OCI-LY3 (cell line): ENCODE data around the gene WTIP.
"Not testable (repeated sequence)": the region's sequence is repeated elsewhere in the genome, so short reads cannot be mapped to it uniquely, and the experiment has no call there.

Experiments
- H2AFZ ChIP-seq: fragments of 200-600, 300-600 bp; shearing (Covaris generic); 2 replicates; pipeline ENCODE4 v1.6.0; 2014; ENCODE audit warnings: antibody characterized with exemption, low read depth, low read length
- H3K27ac ChIP-seq: fragments of 200-600, 300-600 bp; sonication (generic); 2 replicates; pipeline ENCODE4 v1.5.1; 2014; ENCODE audit warnings: mild to moderate bottlenecking, low read length, moderate library complexity, mixed read lengths
- H3K27me3 ChIP-seq: fragments of 200-600, 300-600 bp; sonication (generic); 2 replicates; pipeline ENCODE4 v1.6.1; 2014; ENCODE audit warnings: low read depth, low read length, mixed read lengths
- H3K36me3 ChIP-seq: fragments of 200-600, 300-600 bp; sonication (generic); replicated peaks from 2 replicates; pipeline ENCODE3; 2014; ENCODE audit warnings: low read depth, low read length, mixed read lengths
- H3K4me1 ChIP-seq: fragments of 300-600, 200-600 bp; sonication (generic); 2 replicates; pipeline ENCODE4 v1.6.1; 2014; ENCODE audit warnings: low read length, mixed read lengths
- H3K4me2 ChIP-seq: fragments of 200-600, 300-600 bp; sonication (generic); 2 replicates; pipeline ENCODE4 v1.6.1; 2014; ENCODE audit warnings: low read length, mixed read lengths
- H3K4me3 ChIP-seq: fragments of 300-600, 200-600 bp; sonication (generic); 2 replicates; pipeline ENCODE4 v1.5.1; 2014; ENCODE audit warnings: antibody characterized with exemption, mild to moderate bottlenecking, low read length, moderate library complexity
- H3K79me2 ChIP-seq: fragments of 300-600, 200-600 bp; shearing (Covaris generic); 2 replicates; pipeline ENCODE4 v1.6.1; 2014; ENCODE audit warnings: mild to moderate bottlenecking, low read length, mixed read lengths
- H3K9ac ChIP-seq: fragments of 300-600, 200-600 bp; shearing (Covaris generic); 2 replicates; pipeline ENCODE4 v1.6.0; 2014; ENCODE audit warnings: mild to moderate bottlenecking, low read length, moderate library complexity
- H3K9me3 ChIP-seq: fragments of 200-600, 300-600 bp; shearing (Covaris generic); 2 replicates; pipeline ENCODE4 v1.6.1; 2014; ENCODE audit warnings: low read length, mixed read lengths; ENCODE audit not compliant: insufficient read depth
- H4K20me1 ChIP-seq: fragments of 200-600, 300-600 bp; sonication (generic); 2 replicates; pipeline ENCODE4 v1.6.1; 2016; ENCODE audit warnings: low read length, mixed read lengths; ENCODE audit not compliant: insufficient read depth
- EZH2phosphoT487 ChIP-seq: fragments of 200-600 bp; shearing (Covaris generic); IDR thresholded peaks from 2 replicates; pipeline ENCODE4 v1.6.1; 2018; ENCODE audit warnings: antibody characterized with exemption, mixed run types, low read depth
- TF ChIP-seq, protein P1 (sequence below): fragments of 200-600, 300-600 bp; sonication (generic); IDR thresholded peaks from 2 replicates; pipeline ENCODE4 v1.5.1; 2014; ENCODE audit warnings: antibody characterized with exemption, low read length, low read depth

WTIP gene

DNA sequence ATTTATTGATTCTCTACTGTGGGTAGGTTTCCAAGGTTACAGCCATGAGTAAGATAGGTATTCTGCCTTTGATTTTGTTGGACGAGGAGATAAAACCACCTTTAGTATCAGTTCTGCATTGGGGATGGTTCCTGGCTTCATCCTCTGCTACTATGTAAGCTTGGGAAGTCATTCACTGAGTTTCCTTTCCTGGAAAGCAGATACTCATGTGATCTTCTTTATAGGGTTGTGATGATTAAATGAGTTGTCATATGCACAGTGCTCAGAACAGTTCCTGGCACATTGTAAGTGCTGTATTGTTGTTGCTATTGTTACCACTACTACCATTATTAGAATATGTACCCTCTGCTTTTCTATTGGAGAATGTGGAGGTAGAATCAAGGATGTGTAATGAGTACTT lies 13.1 kb upstream of the WTIP start:
- Histone ChIP-seq H3K27ac (no peak overlapping the region), H3K79me2 (peaks cover 6% of the 10 kb centered on the region), H3K9ac (no peak overlapping the region), H4K20me1 (no peaks in the 10 kb centered on the region; the same call in 1 of the 2 replicates), H3K4me1 (no peaks in the 10 kb centered on the region), H3K4me2 (no peak overlapping the region), H3K36me3 (peaks cover 69% of the 10 kb centered on the region), H3K9me3 (no peaks in the 10 kb centered on the region), H2AFZ (no peak overlapping the region), H3K27me3 (no peaks in the 10 kb centered on the region), H3K4me3 (no peak overlapping the region)
- TF ChIP-seq EZH2phosphoT487, result no peak
- TF ChIP-seq, protein P1, sequence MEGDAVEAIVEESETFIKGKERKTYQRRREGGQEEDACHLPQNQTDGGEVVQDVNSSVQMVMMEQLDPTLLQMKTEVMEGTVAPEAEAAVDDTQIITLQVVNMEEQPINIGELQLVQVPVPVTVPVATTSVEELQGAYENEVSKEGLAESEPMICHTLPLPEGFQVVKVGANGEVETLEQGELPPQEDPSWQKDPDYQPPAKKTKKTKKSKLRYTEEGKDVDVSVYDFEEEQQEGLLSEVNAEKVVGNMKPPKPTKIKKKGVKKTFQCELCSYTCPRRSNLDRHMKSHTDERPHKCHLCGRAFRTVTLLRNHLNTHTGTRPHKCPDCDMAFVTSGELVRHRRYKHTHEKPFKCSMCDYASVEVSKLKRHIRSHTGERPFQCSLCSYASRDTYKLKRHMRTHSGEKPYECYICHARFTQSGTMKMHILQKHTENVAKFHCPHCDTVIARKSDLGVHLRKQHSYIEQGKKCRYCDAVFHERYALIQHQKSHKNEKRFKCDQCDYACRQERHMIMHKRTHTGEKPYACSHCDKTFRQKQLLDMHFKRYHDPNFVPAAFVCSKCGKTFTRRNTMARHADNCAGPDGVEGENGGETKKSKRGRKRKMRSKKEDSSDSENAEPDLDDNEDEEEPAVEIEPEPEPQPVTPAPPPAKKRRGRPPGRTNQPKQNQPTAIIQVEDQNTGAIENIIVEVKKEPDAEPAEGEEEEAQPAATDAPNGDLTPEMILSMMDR, result no peak

DNA sequence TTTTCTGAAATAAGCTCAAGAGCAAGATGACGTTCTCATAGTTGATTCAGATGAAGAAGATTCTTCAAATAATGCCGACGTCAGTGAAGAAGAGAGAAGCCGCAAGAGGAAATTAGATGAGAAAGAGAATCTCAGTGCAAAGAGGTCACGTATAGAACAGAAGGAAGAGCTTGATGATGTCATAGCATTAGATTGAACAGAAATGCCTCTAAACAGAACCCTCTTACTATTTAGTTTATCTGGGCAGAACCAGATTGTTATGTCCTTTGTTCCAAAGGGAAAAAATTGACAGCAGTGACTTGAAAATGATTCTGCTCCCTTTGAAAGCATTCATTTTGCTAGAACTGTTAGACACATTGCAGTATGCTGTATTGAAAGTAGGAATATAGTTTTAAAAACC lies 12.5 kb upstream of the WTIP start:
- not testable (repeated sequence) for H3K79me2 ChIP-seq, H3K4me3 ChIP-seq, H3K27me3 ChIP-seq, H4K20me1 ChIP-seq, H3K9ac ChIP-seq, H2AFZ ChIP-seq, H3K4me2 ChIP-seq, H3K9me3 ChIP-seq, H3K4me1 ChIP-seq, H3K27ac ChIP-seq
- H3K36me3 ChIP-seq, result peaks cover 69% of the 10 kb centered on the region

DNA sequence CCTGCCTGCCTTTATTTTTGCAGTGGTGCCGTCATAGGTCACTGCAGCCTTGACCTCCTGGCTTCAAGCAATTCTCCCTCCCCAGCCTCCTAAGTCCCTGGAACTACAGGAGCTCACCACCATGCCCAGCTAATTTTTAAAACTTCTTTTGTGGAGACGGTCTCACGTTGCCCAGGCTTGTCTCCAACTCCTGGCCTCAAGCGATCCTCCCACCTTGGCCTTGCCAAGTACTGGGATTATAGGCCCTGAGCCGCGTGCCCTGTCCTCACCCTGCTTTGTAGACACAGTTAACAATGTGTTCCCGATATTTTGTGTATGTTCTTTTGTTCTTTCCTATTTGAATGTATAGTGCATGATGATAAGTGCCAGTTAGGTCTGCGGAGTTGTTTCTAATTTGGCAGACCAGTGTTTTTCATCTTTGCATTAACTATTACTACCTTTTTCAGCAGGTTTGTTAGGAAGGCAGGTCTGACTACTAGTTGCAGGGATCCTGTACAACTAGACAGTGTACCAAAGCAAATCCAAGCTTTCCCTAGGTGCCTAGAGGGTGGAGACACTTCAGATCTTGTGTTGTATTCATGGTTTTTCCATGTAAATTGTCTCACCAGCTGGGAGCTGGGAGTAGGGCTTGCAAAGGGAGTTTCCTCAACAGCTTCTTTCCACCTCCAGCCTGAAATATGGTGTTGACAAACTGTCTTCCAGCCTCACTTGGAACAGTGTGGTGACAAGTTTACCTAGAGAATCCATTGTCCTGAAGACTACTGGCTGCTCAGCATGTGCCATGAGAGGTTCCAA lies 9.5 kb upstream of the WTIP start:
- Histone ChIP-seq H2AFZ (no peak overlapping the region), H3K36me3 (peaks cover 55% of the 10 kb centered on the region), H3K79me2 (no peaks in the 10 kb centered on the region), H3K4me1 (no peaks in the 10 kb centered on the region), H3K4me3 (no peak overlapping the region), H3K27me3 (no peaks in the 10 kb centered on the region), H3K27ac (no peak overlapping the region), H3K9me3 (no peaks in the 10 kb centered on the region), H4K20me1 (no peaks in the 10 kb centered on the region; the same call in 1 of the 2 replicates), H3K9ac (no peak overlapping the region), H3K4me2 (no peak overlapping the region)
- no peak for TF ChIP-seq EZH2phosphoT487
- TF ChIP-seq, protein P1, result no peak

DNA sequence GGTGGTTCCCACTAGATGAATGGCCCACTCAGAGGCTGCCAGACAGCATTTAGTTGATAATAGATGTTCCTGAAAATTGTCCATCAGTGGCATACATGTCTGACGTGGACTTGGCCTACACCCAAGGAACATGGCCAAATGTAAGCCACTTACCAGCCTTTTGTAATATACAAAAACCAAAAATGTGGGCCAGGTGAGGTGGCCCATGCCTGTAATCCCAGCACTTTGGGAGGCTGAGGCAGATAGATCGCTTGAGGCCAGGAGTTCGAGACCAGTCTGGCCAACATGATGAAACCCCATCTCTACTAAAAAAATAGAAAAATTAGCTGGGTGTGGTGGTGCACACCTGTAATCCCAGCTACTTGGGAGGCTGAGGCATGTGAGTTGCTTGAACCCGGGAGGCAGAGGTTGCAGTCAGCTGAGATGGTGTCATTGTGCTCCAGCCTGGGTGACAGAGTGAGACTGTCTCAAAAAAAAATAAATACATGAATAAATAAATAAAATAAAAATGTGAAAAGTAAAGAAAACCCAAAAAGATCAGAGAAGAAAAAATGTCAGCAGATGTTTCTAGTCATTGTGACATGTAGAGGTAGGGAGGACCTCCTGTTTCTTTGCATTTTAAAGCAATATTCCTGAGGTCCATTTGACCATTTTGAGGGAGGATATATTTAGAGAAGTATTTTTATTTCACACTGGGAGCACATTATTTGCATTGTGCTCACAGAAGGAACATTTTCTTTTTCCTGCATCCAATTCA lies 7.1 kb upstream of the WTIP start:
- no peak overlapping the region for H2AFZ ChIP-seq
- no peak overlapping the region for H3K4me2 ChIP-seq
- no peak for TF ChIP-seq EZH2phosphoT487
- TF ChIP-seq, protein P1, result no peak
- H3K27ac ChIP-seq, result no peak overlapping the region
- H3K36me3 ChIP-seq, result peaks cover 41% of the 10 kb centered on the region
- no peaks in the 10 kb centered on the region for H3K4me1 ChIP-seq
- no peak overlapping the region for H3K9ac ChIP-seq
- H4K20me1 ChIP-seq, result no peaks in the 10 kb centered on the region
- H3K79me2 ChIP-seq, result no peaks in the 10 kb centered on the region
- no peak overlapping the region for H3K4me3 ChIP-seq
- no peaks in the 10 kb centered on the region for H3K27me3 ChIP-seq
- no peaks in the 10 kb centered on the region for H3K9me3 ChIP-seq
